ENCODE measurements around the gene FOXC2.

DNA sequence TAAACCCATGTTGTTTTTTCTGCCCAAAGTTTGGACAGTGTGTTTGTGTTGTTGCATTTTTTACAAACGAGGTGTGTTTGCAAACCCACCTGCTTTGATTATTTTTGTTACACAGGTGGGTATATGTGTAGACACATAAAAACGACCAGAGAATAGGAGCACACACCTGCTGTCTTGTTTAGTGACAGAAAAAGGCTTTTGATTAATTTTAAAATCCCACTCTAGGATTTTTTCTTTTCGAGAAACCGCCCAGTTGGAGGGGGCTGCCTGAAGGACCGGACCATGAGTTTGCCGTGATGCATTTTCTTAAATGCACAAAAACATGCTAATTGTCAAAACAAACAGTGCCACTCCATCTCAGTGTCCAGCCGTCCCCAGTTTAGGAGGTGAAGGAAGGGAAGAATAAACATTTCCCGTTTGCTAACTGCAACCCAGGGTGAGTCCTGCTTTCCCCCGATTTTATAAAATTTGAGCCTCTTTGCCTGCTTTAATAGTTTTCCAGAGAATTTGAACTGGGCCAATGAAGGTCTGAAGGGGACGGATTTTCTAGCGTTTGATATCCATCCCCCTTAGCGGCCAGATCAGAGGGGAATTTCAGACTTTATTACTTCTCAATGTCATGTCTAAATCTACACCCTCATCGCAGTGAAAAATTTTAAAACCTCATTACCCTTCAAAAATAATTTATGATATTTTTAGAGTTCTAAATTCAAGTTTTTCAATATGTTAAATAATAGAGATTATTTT is 3.2 kb downstream of the FOXC2 start:
- no peak for TF ChIP-seq ZNF263 (CRISPR knock-in tag; IDR thresholded peaks at IDR 0.05; ENCODE audit: borderline replicate concordance)
- TF ChIP-seq SMAD1 (IDR thresholded peaks at IDR 0.05; ENCODE audit: low read depth, low read length, partially characterized antibody), result no peak
- no peak for TF ChIP-seq POLR2A (conservative IDR thresholded peaks at IDR 0.05)
- TF ChIP-seq, protein P1, sequence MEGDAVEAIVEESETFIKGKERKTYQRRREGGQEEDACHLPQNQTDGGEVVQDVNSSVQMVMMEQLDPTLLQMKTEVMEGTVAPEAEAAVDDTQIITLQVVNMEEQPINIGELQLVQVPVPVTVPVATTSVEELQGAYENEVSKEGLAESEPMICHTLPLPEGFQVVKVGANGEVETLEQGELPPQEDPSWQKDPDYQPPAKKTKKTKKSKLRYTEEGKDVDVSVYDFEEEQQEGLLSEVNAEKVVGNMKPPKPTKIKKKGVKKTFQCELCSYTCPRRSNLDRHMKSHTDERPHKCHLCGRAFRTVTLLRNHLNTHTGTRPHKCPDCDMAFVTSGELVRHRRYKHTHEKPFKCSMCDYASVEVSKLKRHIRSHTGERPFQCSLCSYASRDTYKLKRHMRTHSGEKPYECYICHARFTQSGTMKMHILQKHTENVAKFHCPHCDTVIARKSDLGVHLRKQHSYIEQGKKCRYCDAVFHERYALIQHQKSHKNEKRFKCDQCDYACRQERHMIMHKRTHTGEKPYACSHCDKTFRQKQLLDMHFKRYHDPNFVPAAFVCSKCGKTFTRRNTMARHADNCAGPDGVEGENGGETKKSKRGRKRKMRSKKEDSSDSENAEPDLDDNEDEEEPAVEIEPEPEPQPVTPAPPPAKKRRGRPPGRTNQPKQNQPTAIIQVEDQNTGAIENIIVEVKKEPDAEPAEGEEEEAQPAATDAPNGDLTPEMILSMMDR (IDR thresholded peaks at IDR 0.05 in 2 of 3, conservative IDR thresholded peaks at IDR 0.05 in 1 of 3; ENCODE audit: insufficient read depth in 2 of 3, low read depth in 1 of 3, low read length in 3 of 3), result no peak
- TF ChIP-seq ZNF121 (CRISPR knock-in tag; conservative IDR thresholded peaks at IDR 0.05), result no peak
- TF ChIP-seq CHD4 (IDR thresholded peaks at IDR 0.05; ENCODE audit: insufficient read depth, insufficient replicate concordance, low read depth, low read length, poor library complexity, severe bottlenecking), result no peak
- no peak for TF ChIP-seq SMARCA5 (IDR thresholded peaks at IDR 0.05)
- TF ChIP-seq POLR2AphosphoS5 (IDR thresholded peaks at IDR 0.05; ENCODE audit: control insufficient read depth, insufficient read depth, low read depth, low read length), result no peak
- no peak for TF ChIP-seq ZBTB7A (IDR thresholded peaks at IDR 0.05; ENCODE audit: borderline replicate concordance, control insufficient read depth, low read depth, low read length)
- TF ChIP-seq ZNF57 (CRISPR knock-in tag; IDR thresholded peaks at IDR 0.05), result no peak
